ENCODE measurements around the gene ARID1B.

The ARID1B gene

GRCh38 chr6:156868385-156868784, 91.2 kb downstream of the ARID1B start:
- Histone ChIP-seq H3K4me3 (ENCODE audit: low read length in 2 of 2) (no peak overlapping the region), H3K9me3 (replicated peaks in 1 of 2; ENCODE audit: control insufficient read depth in 2 of 2, insufficient read depth in 1 of 2, low read depth in 1 of 2, low read length in 2 of 2) (no peaks in the 10 kb centered on the region), H4K91ac (ENCODE audit: low read depth, low read length, poor library complexity) (no peak overlapping the region), H2AK5ac (ENCODE audit: low read depth, low read length) (no peak overlapping the region), H3K36me3 (replicated peaks in 1 of 2; ENCODE audit: control insufficient read depth in 2 of 2, insufficient read depth in 2 of 2, low read length in 2 of 2) (peaks cover 0 to 9% of the 10 kb centered on the region in 2 donors), H3K4me1 (ENCODE audit: control insufficient read depth in 2 of 2, insufficient read depth in 1 of 2, low read depth in 1 of 2, low read length in 2 of 2) (peaks cover 0 to 7% of the 10 kb centered on the region in 2 donors), H3K4ac (ENCODE audit: low read length) (no peak overlapping the region), H3K23ac (ENCODE audit: low read depth, low read length, poor library complexity) (no peak overlapping the region), H3K18ac (ENCODE audit: low read length) (no peak overlapping the region), H3K9ac (ENCODE audit: low read depth, low read length, poor library complexity) (no peak overlapping the region), H3K14ac (ENCODE audit: low read length) (no peak overlapping the region), H3K4me2 (ENCODE audit: insufficient read depth, low read length, poor library complexity, severe bottlenecking) (no peak overlapping the region), H3K27me3 (ENCODE audit: control insufficient read depth in 3 of 3, insufficient read depth in 3 of 3, low read depth in 1 of 3, low read length in 3 of 3) (no peaks in the 10 kb centered on the region), H3K79me1 (ENCODE audit: low read depth, low read length) (peaks cover 3% of the 10 kb centered on the region), H2AFZ (ENCODE audit: low read length) (no peak overlapping the region), H2BK5ac (ENCODE audit: low read length) (no peak overlapping the region), H4K8ac (ENCODE audit: low read depth, low read length) (no peak overlapping the region), H2BK15ac (ENCODE audit: low read length) (no peak overlapping the region), H2BK120ac (ENCODE audit: low read depth, low read length) (no peak overlapping the region), H3K27ac (replicated peaks; ENCODE audit: low read length) (no peak overlapping the region), H2BK12ac (ENCODE audit: low read length) (no peak overlapping the region)
- WGBS, 2 donors (ENCODE audit: extremely low coverage in 2 of 2, insufficient read length in 2 of 2, insufficient replicate concordance in 1 of 2), result no CpG with 5 or more reads among the region's 3 CpGs
- DNase-seq (ENCODE audit: low spot score), result no peak

GRCh38 chr6:156869980-156870398, 92.8 kb downstream of the ARID1B start:
- H2AFZ ChIP-seq (ENCODE audit: low read length), result no peak overlapping the region

GRCh38 chr6:156870924-156871539, 93.9 kb downstream of the ARID1B start:
- H4K8ac ChIP-seq (ENCODE audit: low read depth, low read length), result no peak overlapping the region
- no peak overlapping the region for H3K4me2 ChIP-seq (ENCODE audit: insufficient read depth, low read length, poor library complexity, severe bottlenecking)
- H2BK5ac ChIP-seq (ENCODE audit: low read length), result no peak overlapping the region
- H3K36me3 ChIP-seq (replicated peaks in 1 of 2; ENCODE audit: control insufficient read depth in 2 of 2, insufficient read depth in 2 of 2, low read length in 2 of 2), result peaks cover 0 to 18% of the 10 kb centered on the region in 2 donors
- H3K9me3 ChIP-seq (replicated peaks in 1 of 2; ENCODE audit: control insufficient read depth in 2 of 2, insufficient read depth in 1 of 2, low read depth in 1 of 2, low read length in 2 of 2), result no peaks in the 10 kb centered on the region
- no CpG with 5 or more reads among the region's 5 CpGs for WGBS, 2 donors (ENCODE audit: extremely low coverage in 2 of 2, insufficient read length in 2 of 2, insufficient replicate concordance in 1 of 2)
- H3K4me3 ChIP-seq (ENCODE audit: low read length in 2 of 2), result no peak overlapping the region
- no peak overlapping the region for H3K18ac ChIP-seq (ENCODE audit: low read length)
- H3K27ac ChIP-seq (replicated peaks; ENCODE audit: low read length), result no peak overlapping the region
- H3K9ac ChIP-seq (ENCODE audit: low read depth, low read length, poor library complexity), result no peak overlapping the region
- no peak overlapping the region for H3K14ac ChIP-seq (ENCODE audit: low read length)
- no peak overlapping the region for H3K4ac ChIP-seq (ENCODE audit: low read length)
- H3K27me3 ChIP-seq (ENCODE audit: control insufficient read depth in 3 of 3, insufficient read depth in 3 of 3, low read depth in 1 of 3, low read length in 3 of 3), result no peaks in the 10 kb centered on the region
- H2BK15ac ChIP-seq (ENCODE audit: low read length), result no peak overlapping the region
- H2AFZ ChIP-seq (ENCODE audit: low read length), result no peak overlapping the region
- H2BK12ac ChIP-seq (ENCODE audit: low read length), result no peak overlapping the region
- no peak overlapping the region for H3K23ac ChIP-seq (ENCODE audit: low read depth, low read length, poor library complexity)
- no peak for DNase-seq (ENCODE audit: low spot score)
- H3K4me1 ChIP-seq (ENCODE audit: control insufficient read depth in 2 of 2, insufficient read depth in 1 of 2, low read depth in 1 of 2, low read length in 2 of 2), result peaks cover 5 to 7% of the 10 kb centered on the region in 2 donors
- H2BK120ac ChIP-seq (ENCODE audit: low read depth, low read length), result no peak overlapping the region
- H3K79me1 ChIP-seq (ENCODE audit: low read depth, low read length), result peaks cover 4% of the 10 kb centered on the region
- no peak overlapping the region for H4K91ac ChIP-seq (ENCODE audit: low read depth, low read length, poor library complexity)
- H2AK5ac ChIP-seq (ENCODE audit: low read depth, low read length), result no peak overlapping the region

More at GRCh38 chr6:156869980-156870398, 92.8 kb downstream of the ARID1B start:
- no peak for DNase-seq (ENCODE audit: low spot score)
- Histone ChIP-seq H3K14ac (ENCODE audit: low read length) (no peak overlapping the region), H3K4ac (ENCODE audit: low read length) (no peak overlapping the region), H3K4me2 (ENCODE audit: insufficient read depth, low read length, poor library complexity, severe bottlenecking) (peak overlapping the region; percentile 43), H3K36me3 (replicated peaks in 1 of 2; ENCODE audit: control insufficient read depth in 2 of 2, insufficient read depth in 2 of 2, low read length in 2 of 2) (peaks cover 0 to 18% of the 10 kb centered on the region in 2 donors), H3K27me3 (ENCODE audit: control insufficient read depth in 3 of 3, insufficient read depth in 3 of 3, low read depth in 1 of 3, low read length in 3 of 3) (no peaks in the 10 kb centered on the region), H4K91ac (ENCODE audit: low read depth, low read length, poor library complexity) (peak overlapping the region; percentile 3), H3K9ac (ENCODE audit: low read depth, low read length, poor library complexity) (peak overlapping the region; percentile 63), H3K23ac (ENCODE audit: low read depth, low read length, poor library complexity) (no peak overlapping the region), H2BK12ac (ENCODE audit: low read length) (no peak overlapping the region), H3K18ac (ENCODE audit: low read length) (peak overlapping the region; percentile 92), H3K27ac (replicated peaks; ENCODE audit: low read length) (no peak overlapping the region), H2AK5ac (ENCODE audit: low read depth, low read length) (no peak overlapping the region), H2BK120ac (ENCODE audit: low read depth, low read length) (no peak overlapping the region), H2BK15ac (ENCODE audit: low read length) (no peak overlapping the region), H3K4me3 (ENCODE audit: low read length in 2 of 2) (no peak overlapping the region), H4K8ac (ENCODE audit: low read depth, low read length) (no peak overlapping the region), H2BK5ac (ENCODE audit: low read length) (no peak overlapping the region), H3K9me3 (replicated peaks in 1 of 2; ENCODE audit: control insufficient read depth in 2 of 2, insufficient read depth in 1 of 2, low read depth in 1 of 2, low read length in 2 of 2) (no peaks in the 10 kb centered on the region), H3K79me1 (ENCODE audit: low read depth, low read length) (peaks cover 4% of the 10 kb centered on the region), H3K4me1 (ENCODE audit: control insufficient read depth in 2 of 2, insufficient read depth in 1 of 2, low read depth in 1 of 2, low read length in 2 of 2) (peaks cover 0 to 7% of the 10 kb centered on the region in 2 donors)
- WGBS, 2 donors (ENCODE audit: extremely low coverage in 2 of 2, insufficient read length in 2 of 2, insufficient replicate concordance in 1 of 2), result no CpG with 5 or more reads among the region's 13 CpGs

GRCh38 chr6:156872903-156873302, 95.7 kb downstream of the ARID1B start:
- no CpG with 5 or more reads among the region's 8 CpGs for WGBS, 2 donors (ENCODE audit: extremely low coverage in 2 of 2, insufficient read length in 2 of 2, insufficient replicate concordance in 1 of 2)
- H3K18ac ChIP-seq (ENCODE audit: low read length), result no peak overlapping the region

More at GRCh38 chr6:156872903-156873302, 95.7 kb downstream of the ARID1B start:
- no peak for DNase-seq (ENCODE audit: low spot score)
- no peak overlapping the region for H2BK120ac ChIP-seq (ENCODE audit: low read depth, low read length)
- H3K4me3 ChIP-seq (ENCODE audit: low read length in 2 of 2), result no peak overlapping the region
- H3K4ac ChIP-seq (ENCODE audit: low read length), result no peak overlapping the region
- no peak overlapping the region for H3K27ac ChIP-seq (replicated peaks; ENCODE audit: low read length)
- no peak overlapping the region for H2BK12ac ChIP-seq (ENCODE audit: low read length)
- no peak overlapping the region for H3K23ac ChIP-seq (ENCODE audit: low read depth, low read length, poor library complexity)
- H2AFZ ChIP-seq (ENCODE audit: low read length), result no peak overlapping the region
- H2BK15ac ChIP-seq (ENCODE audit: low read length), result no peak overlapping the region
- no peak overlapping the region for H3K4me2 ChIP-seq (ENCODE audit: insufficient read depth, low read length, poor library complexity, severe bottlenecking)
- no peak overlapping the region for H3K14ac ChIP-seq (ENCODE audit: low read length)
- H2BK5ac ChIP-seq (ENCODE audit: low read length), result no peak overlapping the region
- no peaks in the 10 kb centered on the region for H3K9me3 ChIP-seq (replicated peaks in 1 of 2; ENCODE audit: control insufficient read depth in 2 of 2, insufficient read depth in 1 of 2, low read depth in 1 of 2, low read length in 2 of 2)
- H2AK5ac ChIP-seq (ENCODE audit: low read depth, low read length), result no peak overlapping the region
- no peak overlapping the region for H4K91ac ChIP-seq (ENCODE audit: low read depth, low read length, poor library complexity)
- peaks cover 5% of the 10 kb centered on the region for H3K79me1 ChIP-seq (ENCODE audit: low read depth, low read length)
- H3K4me1 ChIP-seq (ENCODE audit: control insufficient read depth in 2 of 2, insufficient read depth in 1 of 2, low read depth in 1 of 2, low read length in 2 of 2), result peaks cover 5 to 7% of the 10 kb centered on the region in 2 donors
- H3K36me3 ChIP-seq (replicated peaks in 1 of 2; ENCODE audit: control insufficient read depth in 2 of 2, insufficient read depth in 2 of 2, low read length in 2 of 2), result peaks cover 0 to 18% of the 10 kb centered on the region in 2 donors
- no peak overlapping the region for H4K8ac ChIP-seq (ENCODE audit: low read depth, low read length)
- H3K27me3 ChIP-seq (ENCODE audit: control insufficient read depth in 3 of 3, insufficient read depth in 3 of 3, low read depth in 1 of 3, low read length in 3 of 3), result no peaks in the 10 kb centered on the region
- H3K9ac ChIP-seq (ENCODE audit: low read depth, low read length, poor library complexity), result no peak overlapping the region
